Esophagus muscularis mucosa (tissue), 4 donors: ENCODE data around the gene PLCB2. TPM values are rescaled to one million over a fixed set of nuclear protein-coding genes. Genes with fewer than 3 reads are reported as not detected.

ENCODE experiments used
- DNase-seq: peaks from one replicate; pipeline ENCODE4 v3.0.0-alpha.2; 2017; ENCODE audit errors: extremely low spot score
- H3K27ac ChIP-seq, 4 donors: fragments of 200-600 bp; sonication (generic); replicated peaks in 1 of 4; 1 replicate in 3 of 4; 2 replicates in 1 of 4; pipeline ENCODE4 v1.5.1; 2016 to 2019; ENCODE audit warnings: mild to moderate bottlenecking in 1 of 4
- H3K27me3 ChIP-seq, 4 donors: fragments of 200-600 bp; sonication (generic); one replicate each; pipeline versions ENCODE4 v1.5.1 to v1.6.0; 2016 to 2019
- H3K36me3 ChIP-seq, 4 donors: fragments of 200-600 bp; sonication (generic); one replicate each; pipeline ENCODE4 v1.5.1; 2016 to 2019
- H3K4me1 ChIP-seq, 4 donors: fragments of 200-600 bp; sonication (generic); one replicate each; pipeline ENCODE4 v1.5.1; 2016 to 2019
- H3K4me3 ChIP-seq, 4 donors: fragments of 200-600 bp; sonication (generic); 1 replicate in 2 of 4; 2 replicates in 2 of 4; pipeline ENCODE4 v1.5.1; 2016 to 2019; ENCODE audit warnings: mild to moderate bottlenecking in 4 of 4, moderate library complexity in 1 of 4
- H3K9me3 ChIP-seq, 4 donors: fragments of 200-600 bp; sonication (generic); 1 replicate in 3 of 4; 2 replicates in 1 of 4; pipeline ENCODE4 v1.5.1; 2016 to 2019
- EP300 ChIP-seq: sonication (generic); formaldehyde crosslinking; IDR thresholded peaks from one replicate; pipeline ENCODE4 v1.6.1; 2017; ENCODE audit warnings: antibody characterized with exemption
- POLR2A ChIP-seq: fragments of 450-650 bp; IDR thresholded peaks from one replicate; pipeline ENCODE4 v1.6.1; 2017; ENCODE audit warnings: antibody characterized with exemption, moderate library complexity, mild to moderate bottlenecking, low read depth
- POLR2AphosphoS5 ChIP-seq, 2 donors: sonication (generic); formaldehyde crosslinking; IDR thresholded peaks; one replicate each; pipeline ENCODE4 v1.6.1; 2017; ENCODE audit warnings: antibody characterized with exemption in 2 of 2
- WGBS: methylation state at CpG from one replicate; pipeline ENCODE4 v1.1.5; 2018; 5-methylcytosine and 5-hydroxymethylcytosine counted together
- intact Hi-C: fragments of 100-400 bp; cut with DNase I; formaldehyde crosslinking; loops from one replicate; pipeline ENCODE4 v1.15.1; 2023
- total RNA-seq, 4 donors: library from RNA; depleted of rRNA; stranded (reverse); fragments of >200 nt; gene quantifications; one replicate each; pipeline versions ENCODE4 v1.1.0 to v1.2.1, GENCODE V29; 2016
- TF ChIP-seq, protein P1 (sequence below), 3 experiments: fragments of 200-600 bp in 2 of 3; fragments of 450-650 bp in 1 of 3; sonication (generic) in 2 of 3; IDR thresholded peaks; one replicate each; pipeline ENCODE4 v1.5.1; 2017 to 2019; ENCODE audit warnings: antibody characterized with exemption in 3 of 3, mild to moderate bottlenecking in 2 of 3, moderate library complexity in 1 of 3

The PLCB2 gene
- total RNA-seq, 4 donors from 2014 or later = 5.8 to 13.3 (median 9.7) TPM

GRCh38 chr15:40344217-40344616 is 36.5 kb upstream of the PLCB2 start:
- Histone ChIP-seq H3K27me3 (no peaks in the 10 kb centered on the region), H3K27ac (peak overlapping the region in 3 of 4 donors; percentile 98)

GRCh38 chr15:40343512-40343911 is 35.8 kb upstream of the PLCB2 start:
- 79% methylated on average over 10 of the region's 10 CpGs for WGBS
- intact Hi-C loops = no loop called here
- peak overlapping the region; percentile 96 to 98 (median 98) for H3K27ac ChIP-seq
- peaks cover 63 to 66% (median 64%) of the 10 kb centered on the region in 4 donors for H3K4me1 ChIP-seq
- DNase-seq = no peak
- H3K9me3 ChIP-seq = no peaks in the 10 kb centered on the region
- TF ChIP-seq, protein P1, sequence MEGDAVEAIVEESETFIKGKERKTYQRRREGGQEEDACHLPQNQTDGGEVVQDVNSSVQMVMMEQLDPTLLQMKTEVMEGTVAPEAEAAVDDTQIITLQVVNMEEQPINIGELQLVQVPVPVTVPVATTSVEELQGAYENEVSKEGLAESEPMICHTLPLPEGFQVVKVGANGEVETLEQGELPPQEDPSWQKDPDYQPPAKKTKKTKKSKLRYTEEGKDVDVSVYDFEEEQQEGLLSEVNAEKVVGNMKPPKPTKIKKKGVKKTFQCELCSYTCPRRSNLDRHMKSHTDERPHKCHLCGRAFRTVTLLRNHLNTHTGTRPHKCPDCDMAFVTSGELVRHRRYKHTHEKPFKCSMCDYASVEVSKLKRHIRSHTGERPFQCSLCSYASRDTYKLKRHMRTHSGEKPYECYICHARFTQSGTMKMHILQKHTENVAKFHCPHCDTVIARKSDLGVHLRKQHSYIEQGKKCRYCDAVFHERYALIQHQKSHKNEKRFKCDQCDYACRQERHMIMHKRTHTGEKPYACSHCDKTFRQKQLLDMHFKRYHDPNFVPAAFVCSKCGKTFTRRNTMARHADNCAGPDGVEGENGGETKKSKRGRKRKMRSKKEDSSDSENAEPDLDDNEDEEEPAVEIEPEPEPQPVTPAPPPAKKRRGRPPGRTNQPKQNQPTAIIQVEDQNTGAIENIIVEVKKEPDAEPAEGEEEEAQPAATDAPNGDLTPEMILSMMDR (IDR thresholded peaks at IDR 0.05) = no peak
- peak; percentile 46 to 52 for TF ChIP-seq POLR2AphosphoS5 (IDR thresholded peaks at IDR 0.05)
- H3K36me3 ChIP-seq = no peaks in the 10 kb centered on the region
- no peak overlapping the region for H3K4me3 ChIP-seq
- no peaks in the 10 kb centered on the region for H3K27me3 ChIP-seq

More at GRCh38 chr15:40344217-40344616, 36.5 kb upstream of the PLCB2 start:
- no peak for TF ChIP-seq POLR2AphosphoS5 (IDR thresholded peaks at IDR 0.05)
- TF ChIP-seq, protein P1 (IDR thresholded peaks at IDR 0.05) = no peak
- no peak for TF ChIP-seq EP300
- TF ChIP-seq POLR2A = no peak
- H3K36me3 ChIP-seq = no peaks in the 10 kb centered on the region
- no peak overlapping the region for H3K4me3 ChIP-seq
- no peak for DNase-seq
- H3K4me1 ChIP-seq = peaks cover 56 to 59% (median 57%) of the 10 kb centered on the region in 4 donors
- 61% methylated on average over 5 of the region's 6 CpGs for WGBS
- H3K9me3 ChIP-seq = no peaks in the 10 kb centered on the region
- intact Hi-C loops = no loop called here

GRCh38 chr15:40342416-40343320 is 34.9 kb upstream of the PLCB2 start:
- Histone ChIP-seq H3K4me3 (no peak overlapping the region), H3K9me3 (no peaks in the 10 kb centered on the region), H3K4me1 (peaks cover 72 to 74% (median 73%) of the 10 kb centered on the region in 4 donors), H3K36me3 (peaks cover 0 to 6% (median 0%) of the 10 kb centered on the region in 4 donors), H3K27me3 (no peaks in the 10 kb centered on the region), H3K27ac (peak overlapping the region; percentile 96 to 98 (median 98))
- TF ChIP-seq POLR2A (no peak), EP300 (no peak), POLR2AphosphoS5 (IDR thresholded peaks at IDR 0.05) (no peak)
- TF ChIP-seq, protein P1 (IDR thresholded peaks at IDR 0.05) = no peak
- 63% methylated on average over 7 of the region's 7 CpGs for WGBS
- DNase-seq = no peak
- intact Hi-C loops = no loop called here

- H3K27ac ChIP-seq = peak within 1 kb of the TSS; percentile 96 to 98 (median 98)
- intact Hi-C loops = no loop called here
- H3K27me3 ChIP-seq = no peaks in the 10 kb centered on the region
- peaks cover 86 to 92% (median 91%) of the 10 kb centered on the region in 4 donors for H3K4me1 ChIP-seq
- peak; percentile 96 for DNase-seq
- peak; percentile 90 for TF ChIP-seq POLR2A
- TF ChIP-seq, protein P1 (IDR thresholded peaks at IDR 0.05) = peak in 1 of 3 experiments; percentile 8
- TF ChIP-seq POLR2AphosphoS5 (IDR thresholded peaks at IDR 0.05) = peak; percentile 91 to 97
- TF ChIP-seq EP300 = no peak
- peak within 1 kb of the TSS; percentile 56 to 65 (median 64) for H3K4me3 ChIP-seq
- no peaks in the 10 kb centered on the region for H3K9me3 ChIP-seq
- peaks cover 2 to 24% (median 15%) of the 10 kb centered on the region in 4 donors for H3K36me3 ChIP-seq
- WGBS = 11% methylated on average over 13 of the region's 17 CpGs
Measured at GRCh38 chr15:40340740-40341400, 33.1 kb upstream of the PLCB2 start, which contains the start of gene CCDC9B. CCDC9B (minus strand) TSS chr15:40340939; CDS start chr15:40340819, 120 bp downstream.
